ENCODE results near the gene C1QL3.

The C1QL3 gene

GRCh38 chr10:16521311-16522016, at the start of gene C1QL3:
Gene C1QL3 (minus strand): TSS chr10:16521879. CDS start chr10:16521065, 814 bp downstream.
- H3K27ac Mint-ChIP-seq, result no peak within 1 kb of the TSS
- H3K4me1 Mint-ChIP-seq, result peaks cover 8% of the 10 kb centered on the region
- H3K4me3 Mint-ChIP-seq, result peak within 1 kb of the TSS; percentile 74
- peak; percentile 69 for ATAC-seq
- no peaks in the 10 kb centered on the region for H3K9me3 Mint-ChIP-seq
- H3K36me3 Mint-ChIP-seq, result peaks cover 12% of the 10 kb centered on the region
- peak; percentile 9 to 60 for DNase-seq (ENCODE audit: low spot score in 2 of 2)

GRCh38 chr10:16570731-16571130, 49.1 kb upstream of the C1QL3 start:
- Mint-ChIP-seq H3K4me3 (no peak overlapping the region), H3K36me3 (no peaks in the 10 kb centered on the region)
- peak; percentile 71 for ATAC-seq

DNA sequence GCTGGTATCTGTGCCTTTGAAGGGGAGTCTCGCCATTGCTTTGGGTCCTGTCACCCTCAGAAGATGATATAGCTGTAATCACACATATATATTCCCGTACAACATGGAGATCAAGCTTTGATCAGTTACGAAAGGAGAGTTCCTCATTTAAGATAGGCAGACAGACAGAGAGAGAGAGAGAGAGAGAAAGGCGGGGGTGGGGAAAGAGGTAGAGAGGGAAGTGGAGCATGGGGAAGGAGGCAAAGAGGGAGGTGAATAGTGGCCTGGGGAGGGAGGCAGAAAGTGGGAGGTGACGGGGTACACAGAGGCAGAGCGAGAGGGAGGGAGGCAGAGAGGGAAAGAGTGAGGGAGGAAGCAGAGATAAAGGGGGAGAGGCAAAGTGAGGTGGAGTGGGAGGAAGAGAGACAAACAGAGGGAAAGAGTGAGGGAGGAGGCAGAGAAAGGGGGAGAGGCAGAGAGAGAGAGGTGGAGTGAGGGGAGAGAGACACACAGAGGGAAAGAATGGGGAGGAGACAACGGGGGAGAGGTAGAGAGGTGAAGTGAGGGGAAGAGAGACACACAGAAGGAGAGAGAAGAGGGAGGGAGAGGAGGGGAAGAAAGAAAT, 44.6 kb upstream of the C1QL3 start:
- DNase-seq (ENCODE audit: low spot score in 2 of 2) (no peak), ATAC-seq (no peak)
- H3K4me3 Mint-ChIP-seq, result no peak overlapping the region
- peaks cover 13% of the 10 kb centered on the region for H3K4me1 Mint-ChIP-seq
- H3K9me3 Mint-ChIP-seq, result no peaks in the 10 kb centered on the region
- H3K36me3 Mint-ChIP-seq, result no peaks in the 10 kb centered on the region
- no peak overlapping the region for H3K27ac Mint-ChIP-seq

More at GRCh38 chr10:16570731-16571130, 49.1 kb upstream of the C1QL3 start:
- peaks cover 8% of the 10 kb centered on the region for H3K4me1 Mint-ChIP-seq
- H3K9me3 Mint-ChIP-seq, result peaks cover 3% of the 10 kb centered on the region
- DNase-seq (ENCODE audit: low spot score in 2 of 2), result no peak
- no peak overlapping the region for H3K27ac Mint-ChIP-seq

DNA sequence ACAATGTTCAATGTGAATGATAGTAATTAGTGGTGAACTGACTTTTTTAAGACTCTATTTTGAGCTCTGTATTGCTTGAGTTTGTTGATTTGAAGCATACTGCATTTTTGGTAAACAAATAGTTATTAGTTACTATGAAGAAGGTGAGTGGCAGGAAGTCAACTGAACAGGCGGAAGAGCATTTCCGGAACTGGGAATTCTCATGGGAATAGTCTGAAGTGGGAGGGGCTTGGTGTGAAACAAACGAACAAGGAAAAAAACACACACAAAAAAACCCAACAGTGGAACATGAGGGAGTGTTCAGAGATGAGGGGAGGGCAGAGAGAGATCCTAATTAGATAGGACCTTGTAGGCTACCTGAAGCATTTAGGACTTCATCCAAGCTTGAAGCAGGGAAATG, 43.9 kb upstream of the C1QL3 start:
- Mint-ChIP-seq H3K27ac (no peak overlapping the region), H3K4me3 (no peak overlapping the region), H3K9me3 (no peaks in the 10 kb centered on the region), H3K36me3 (no peaks in the 10 kb centered on the region), H3K4me1 (peaks cover 8% of the 10 kb centered on the region)
- no peak for ATAC-seq
- DNase-seq (ENCODE audit: low spot score in 2 of 2), result no peak

GRCh38 chr10:16562891-16563290, 41.2 kb upstream of the C1QL3 start:
- Mint-ChIP-seq H3K9me3 (no peaks in the 10 kb centered on the region), H3K27ac (no peak overlapping the region), H3K4me3 (no peak overlapping the region), H3K36me3 (no peaks in the 10 kb centered on the region), H3K4me1 (peaks cover 5% of the 10 kb centered on the region)
- no peak for ATAC-seq
- DNase-seq (ENCODE audit: low spot score in 2 of 2), result no peak

DNA sequence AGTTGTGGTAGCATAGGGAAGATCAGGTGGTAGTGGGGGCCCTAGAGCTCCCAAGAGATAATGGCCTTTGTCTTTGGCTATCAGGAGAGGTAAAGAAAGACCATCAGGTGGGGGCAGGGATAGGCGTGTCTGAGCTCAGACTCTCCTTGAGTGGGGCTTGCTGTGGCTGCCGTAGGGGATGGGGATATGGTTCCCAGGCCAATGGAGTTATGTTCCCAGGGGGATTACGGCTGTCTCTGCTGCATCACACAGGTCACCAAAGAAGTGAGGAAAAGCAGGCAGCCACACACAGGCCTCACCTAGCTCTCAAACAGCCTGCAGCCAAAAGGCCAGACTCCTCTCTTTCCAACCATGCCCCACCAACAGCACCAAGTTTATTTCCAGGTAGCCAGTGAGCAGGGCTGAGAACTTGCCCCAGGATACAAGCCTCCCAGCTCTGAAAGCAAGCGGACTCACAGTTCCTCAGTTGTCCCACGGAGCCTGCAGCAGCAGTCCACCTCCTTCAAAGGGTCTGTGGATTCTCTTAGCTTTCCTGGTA, 37.6 kb upstream of the C1QL3 start:
- Mint-ChIP-seq H3K4me1 (no peaks in the 10 kb centered on the region), H3K4me3 (no peak overlapping the region), H3K9me3 (no peaks in the 10 kb centered on the region), H3K27ac (no peak overlapping the region), H3K36me3 (no peaks in the 10 kb centered on the region)
- ATAC-seq, result no peak
- no peak for DNase-seq (ENCODE audit: low spot score in 2 of 2)

DNA sequence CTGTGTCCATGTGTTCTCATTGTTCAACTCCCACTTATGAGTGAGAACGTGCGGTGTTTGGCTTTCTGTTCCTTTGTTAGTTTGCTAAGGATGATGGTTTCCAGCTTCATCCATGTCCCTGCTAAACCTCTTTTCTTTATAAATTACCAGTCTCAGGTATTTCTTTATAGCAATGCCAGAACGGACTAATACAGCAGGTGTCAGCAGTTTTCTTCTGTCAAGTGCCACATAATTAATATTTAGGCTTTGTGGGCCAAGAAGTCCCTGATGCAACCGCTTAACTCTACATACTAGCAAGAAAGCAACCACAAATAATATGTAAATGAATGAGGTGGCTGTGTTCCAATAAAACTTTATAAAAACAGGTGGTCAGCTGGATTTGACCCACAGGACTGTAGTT, 26.3 kb upstream of the C1QL3 start:
- Mint-ChIP-seq H3K27ac (no peak overlapping the region), H3K4me3 (no peak overlapping the region), H3K4me1 (no peaks in the 10 kb centered on the region), H3K9me3 (no peaks in the 10 kb centered on the region), H3K36me3 (no peaks in the 10 kb centered on the region)
- ATAC-seq (no peak), DNase-seq (ENCODE audit: low spot score in 2 of 2) (no peak)

DNA sequence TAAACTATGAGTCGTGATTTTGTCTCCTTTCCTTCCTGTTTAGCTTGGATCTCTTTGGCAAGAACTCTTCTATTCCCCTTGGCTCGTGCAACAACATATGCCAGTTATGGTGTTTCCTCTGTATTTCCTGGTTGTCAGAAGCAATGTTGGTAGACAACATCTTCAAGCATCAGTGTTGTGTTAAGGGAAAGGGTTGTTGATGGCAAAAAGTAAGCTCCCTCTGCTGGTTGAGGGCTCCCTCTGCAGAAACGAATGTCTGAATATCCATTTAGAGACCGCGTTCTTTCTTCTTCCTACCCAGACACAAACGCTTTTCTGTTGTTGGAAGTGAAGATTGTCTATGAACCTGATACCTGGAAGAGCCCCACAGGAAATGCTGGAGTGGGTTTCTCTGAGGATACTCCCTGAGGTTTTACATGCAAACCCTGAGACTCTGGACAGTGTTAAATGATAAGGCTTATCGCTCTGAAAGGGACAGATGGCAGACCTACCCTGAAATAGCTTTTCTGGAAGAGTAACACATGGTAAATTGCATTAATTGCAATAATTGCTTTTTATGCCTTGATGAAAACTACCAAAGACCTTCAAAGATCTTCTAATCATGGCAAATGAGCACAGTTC, 23.5 kb upstream of the C1QL3 start:
- DNase-seq (ENCODE audit: low spot score in 2 of 2) (no peak), ATAC-seq (peak; percentile 53)
- H3K27ac Mint-ChIP-seq, result no peak overlapping the region
- no peaks in the 10 kb centered on the region for H3K9me3 Mint-ChIP-seq
- H3K4me1 Mint-ChIP-seq, result no peaks in the 10 kb centered on the region
- H3K4me3 Mint-ChIP-seq, result no peak overlapping the region
- H3K36me3 Mint-ChIP-seq, result no peaks in the 10 kb centered on the region

GRCh38 chr10:16544591-16544990, 22.9 kb upstream of the C1QL3 start:
- Mint-ChIP-seq H3K36me3 (no peaks in the 10 kb centered on the region), H3K27ac (no peak overlapping the region), H3K9me3 (no peaks in the 10 kb centered on the region), H3K4me1 (no peaks in the 10 kb centered on the region), H3K4me3 (no peak overlapping the region)
- ATAC-seq, result no peak
- DNase-seq (ENCODE audit: low spot score in 2 of 2), result no peak

- no peak for DNase-seq (ENCODE audit: low spot score in 2 of 2)
- H3K27ac Mint-ChIP-seq, result no peak overlapping the region
- no peak for ATAC-seq
- H3K36me3 Mint-ChIP-seq, result no peaks in the 10 kb centered on the region
- H3K9me3 Mint-ChIP-seq, result no peaks in the 10 kb centered on the region
- no peak overlapping the region for H3K4me3 Mint-ChIP-seq
- no peaks in the 10 kb centered on the region for H3K4me1 Mint-ChIP-seq
Observed at GRCh38 chr10:16544099-16544498, 22.4 kb upstream of the C1QL3 start.

DNA sequence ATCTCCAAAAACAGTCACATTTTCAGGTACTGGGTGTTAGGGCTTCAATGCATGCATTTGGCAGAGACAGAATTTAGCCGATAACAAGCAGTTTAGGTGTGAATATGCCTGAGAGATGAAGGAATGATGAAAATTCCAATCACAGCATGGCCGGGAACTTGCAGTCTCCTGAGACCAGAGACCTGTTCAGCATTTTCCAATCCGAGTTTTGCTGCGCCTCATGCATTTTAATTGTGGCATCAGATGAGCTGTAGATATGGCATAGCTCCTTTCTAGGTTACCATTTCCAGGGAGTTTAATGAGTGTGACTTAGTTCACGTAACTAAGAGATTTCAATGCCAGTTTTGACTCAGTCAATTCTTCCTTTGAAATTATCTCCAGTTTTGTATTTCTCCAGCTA, 14.5 kb upstream of the C1QL3 start:
- Mint-ChIP-seq H3K4me1 (no peaks in the 10 kb centered on the region), H3K36me3 (no peaks in the 10 kb centered on the region), H3K9me3 (no peaks in the 10 kb centered on the region), H3K27ac (no peak overlapping the region), H3K4me3 (no peak overlapping the region)
- DNase-seq (ENCODE audit: low spot score in 2 of 2), result no peak
- no peak for ATAC-seq

- H3K9me3 Mint-ChIP-seq, result no peaks in the 10 kb centered on the region
- no peak overlapping the region for H3K4me3 Mint-ChIP-seq
- no peak overlapping the region for H3K27ac Mint-ChIP-seq
- DNase-seq (ENCODE audit: low spot score in 2 of 2) (no peak), ATAC-seq (no peak)
- peaks cover 6% of the 10 kb centered on the region for H3K4me1 Mint-ChIP-seq
- H3K36me3 Mint-ChIP-seq, result peaks cover under 1% of the 10 kb centered on the region
Observed at GRCh38 chr10:16529853-16530252, 8.2 kb upstream of the C1QL3 start.

DNA sequence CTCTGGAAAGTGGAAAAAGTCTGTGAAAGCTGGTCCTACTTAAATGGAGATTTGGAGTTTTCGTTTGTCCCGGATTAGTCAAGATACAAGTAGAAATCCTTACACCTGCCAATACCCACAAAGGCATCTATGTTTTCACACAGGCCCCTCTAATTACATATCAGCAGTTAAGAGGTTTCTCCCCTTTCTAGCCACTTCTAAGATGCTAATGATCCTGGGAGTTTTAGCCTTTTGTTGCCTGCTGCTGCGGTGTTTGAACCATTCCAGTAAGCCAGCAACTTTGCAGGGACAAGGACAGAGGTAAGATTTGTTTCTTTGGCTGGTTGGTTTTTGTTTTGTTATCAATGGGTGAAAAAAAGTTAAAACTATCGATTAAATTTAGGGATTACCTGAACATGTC, 5.8 kb upstream of the C1QL3 start:
- DNase-seq (ENCODE audit: low spot score in 2 of 2) (no peak), ATAC-seq (no peak)
- H3K27ac Mint-ChIP-seq, result no peak overlapping the region
- H3K9me3 Mint-ChIP-seq, result no peaks in the 10 kb centered on the region
- H3K36me3 Mint-ChIP-seq, result peaks cover 5% of the 10 kb centered on the region
- peaks cover 6% of the 10 kb centered on the region for H3K4me1 Mint-ChIP-seq
- no peak overlapping the region for H3K4me3 Mint-ChIP-seq

- peaks cover 12% of the 10 kb centered on the region for H3K36me3 Mint-ChIP-seq
- no peak overlapping the region for H3K27ac Mint-ChIP-seq
- peak overlapping the region; percentile 74 for H3K4me3 Mint-ChIP-seq
- peaks cover 8% of the 10 kb centered on the region for H3K4me1 Mint-ChIP-seq
- ATAC-seq (peak; percentile 76), DNase-seq (ENCODE audit: low spot score in 2 of 2) (peak; percentile 20 to 74)
- H3K9me3 Mint-ChIP-seq, result no peaks in the 10 kb centered on the region
Observed at GRCh38 chr10:16520900-16521299, 779 bp downstream of the C1QL3 start.

GRCh38 chr10:16519908-16520861, 1.5 kb downstream of the C1QL3 start:
- peak in 1 of 2 donors; percentile 52 for DNase-seq (ENCODE audit: low spot score in 2 of 2)
- Mint-ChIP-seq H3K27ac (no peak overlapping the region), H3K9me3 (no peaks in the 10 kb centered on the region)

More at GRCh38 chr10:16519908-16520861, 1.5 kb downstream of the C1QL3 start:
- Mint-ChIP-seq H3K4me1 (peaks cover 8% of the 10 kb centered on the region), H3K4me3 (peak overlapping the region; percentile 74), H3K36me3 (peaks cover 12% of the 10 kb centered on the region)
- ATAC-seq, result peak; percentile 51

Data from stimulated activated effector memory CD8-positive, alpha-beta T cell treated with anti-CD3 and anti-CD28 coated beads, Interleukin-12 subunit alpha, Interleukin-12 subunit beta, amount 100 ng/mL, for 72 hours (primary cell).